Upper lobe of left lung (tissue), 6 donors: ENCODE results near the gene LMO3. TPM values are rescaled to one million over a fixed set of nuclear protein-coding genes. Genes with fewer than 3 reads are reported as not detected.
"Not testable (repeated sequence)": the region's sequence is repeated elsewhere in the genome, so short reads cannot be mapped to it uniquely, and the experiment has no call there.

Source experiments
- ATAC-seq, 2 donors: fragments of 200-7000 bp; cut with Tn5 transposase; one replicate each; pipeline ENCODE4 v1.9.1; 2022; ENCODE audit warnings: mild to moderate bottlenecking in 2 of 2, moderate library complexity in 2 of 2; ENCODE audit not compliant: low FRiP score in 2 of 2
- DNase-seq, 2 donors: peaks; one replicate each; pipeline ENCODE4 v3.0.0-alpha.2; 2019 to 2020
- H3K27ac ChIP-seq, 4 donors: fragments of 200-600 bp; sonication (generic); one replicate each; pipeline ENCODE4 v1.5.1; 2016 to 2019
- H3K27me3 ChIP-seq, 4 donors: fragments of 200-600 bp; sonication (generic); one replicate each; pipeline ENCODE4 v1.5.1; 2017 to 2019
- H3K36me3 ChIP-seq, 4 donors: fragments of 200-600 bp; sonication (generic); one replicate each; pipeline ENCODE4 v1.5.1; 2016 to 2019
- H3K4me1 ChIP-seq, 4 donors: fragments of 200-600 bp; sonication (generic); one replicate each; pipeline ENCODE4 v1.5.1; 2018 to 2019
- H3K4me3 ChIP-seq, 4 donors: fragments of 200-600 bp; sonication (generic); one replicate each; pipeline ENCODE4 v1.5.1; 2017 to 2019; ENCODE audit warnings: mild to moderate bottlenecking in 2 of 4, moderate library complexity in 1 of 4
- H3K9me3 ChIP-seq, 4 donors: fragments of 200-600 bp; sonication (generic); one replicate each; pipeline ENCODE4 v1.5.1; 2018 to 2019
- EP300 ChIP-seq, 4 donors: sonication (generic); formaldehyde crosslinking; IDR thresholded peaks; one replicate each; pipeline ENCODE4 v1.5.1; 2017; ENCODE audit warnings: antibody characterized with exemption in 4 of 4, control low read depth in 2 of 4
- POLR2A ChIP-seq, 4 donors: fragments of 450-650 bp; IDR thresholded peaks; one replicate each; pipeline ENCODE4 v1.5.1; 2016 to 2017; ENCODE audit warnings: antibody characterized with exemption in 4 of 4, mild to moderate bottlenecking in 2 of 4
- POLR2AphosphoS5 ChIP-seq, 2 donors: sonication (generic); formaldehyde crosslinking; IDR thresholded peaks; one replicate each; pipeline ENCODE4 v1.5.1; 2017; ENCODE audit warnings: antibody characterized with exemption in 2 of 2
- WGBS, 2 donors: methylation state at CpG; one replicate each; pipeline ENCODE4 v1.1.5; 2017 to 2018; 5-methylcytosine and 5-hydroxymethylcytosine counted together
- total RNA-seq, 6 donors: library from RNA; depleted of rRNA in 4 of 6; stranded (reverse); fragments of >200 nt in 4 of 6; gene quantifications; one replicate each; pipeline versions ENCODE4 v1.1.0 to v1.2.1, GENCODE V29; 2016 to 2021
- TF ChIP-seq, protein P1 (sequence below), 6 experiments: fragments of 450-650 bp in 4 of 6; fragments of 200-600 bp in 2 of 6; sonication (generic) in 2 of 6; IDR thresholded peaks; one replicate each; pipeline ENCODE4 v1.5.1; 2016 to 2019; ENCODE audit warnings: antibody characterized with exemption in 6 of 6
- donor health status: DM: no; HTN: no; CAD: no; lungs with moderate emphysema.
- donor health status: DM: no; HTN: yes; CAD: no; lungs with severe emphysema.

The LMO3 gene
- total RNA-seq, 6 donors from 2014 or later: 100 to 372 (median 166) TPM

DNA sequence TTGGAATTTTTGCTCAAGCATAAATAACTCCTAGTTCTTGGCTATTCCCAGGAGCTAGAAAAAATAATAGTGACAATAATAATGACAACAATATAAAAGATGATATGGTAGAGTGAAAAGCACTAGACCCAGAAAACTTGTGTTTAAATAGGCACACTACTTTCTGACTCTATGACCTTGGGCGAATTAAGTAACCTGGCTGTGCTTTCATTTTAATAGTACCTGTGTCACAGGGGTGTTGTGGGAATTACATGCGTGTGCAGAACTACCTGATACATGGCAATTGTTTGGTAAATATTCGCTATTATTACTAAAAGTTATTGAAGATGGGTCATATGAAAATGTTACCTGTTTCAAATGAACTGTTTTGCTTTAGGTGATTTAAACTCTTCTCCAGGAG lies 60.1 kb downstream of the LMO3 start:
- TF ChIP-seq, protein P1, sequence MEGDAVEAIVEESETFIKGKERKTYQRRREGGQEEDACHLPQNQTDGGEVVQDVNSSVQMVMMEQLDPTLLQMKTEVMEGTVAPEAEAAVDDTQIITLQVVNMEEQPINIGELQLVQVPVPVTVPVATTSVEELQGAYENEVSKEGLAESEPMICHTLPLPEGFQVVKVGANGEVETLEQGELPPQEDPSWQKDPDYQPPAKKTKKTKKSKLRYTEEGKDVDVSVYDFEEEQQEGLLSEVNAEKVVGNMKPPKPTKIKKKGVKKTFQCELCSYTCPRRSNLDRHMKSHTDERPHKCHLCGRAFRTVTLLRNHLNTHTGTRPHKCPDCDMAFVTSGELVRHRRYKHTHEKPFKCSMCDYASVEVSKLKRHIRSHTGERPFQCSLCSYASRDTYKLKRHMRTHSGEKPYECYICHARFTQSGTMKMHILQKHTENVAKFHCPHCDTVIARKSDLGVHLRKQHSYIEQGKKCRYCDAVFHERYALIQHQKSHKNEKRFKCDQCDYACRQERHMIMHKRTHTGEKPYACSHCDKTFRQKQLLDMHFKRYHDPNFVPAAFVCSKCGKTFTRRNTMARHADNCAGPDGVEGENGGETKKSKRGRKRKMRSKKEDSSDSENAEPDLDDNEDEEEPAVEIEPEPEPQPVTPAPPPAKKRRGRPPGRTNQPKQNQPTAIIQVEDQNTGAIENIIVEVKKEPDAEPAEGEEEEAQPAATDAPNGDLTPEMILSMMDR (IDR thresholded peaks at IDR 0.05): no peak
- TF ChIP-seq POLR2AphosphoS5 (IDR thresholded peaks at IDR 0.05) (no peak), EP300 (IDR thresholded peaks at IDR 0.05) (no peak), POLR2A (IDR thresholded peaks at IDR 0.05) (no peak)
- Histone ChIP-seq H3K4me1 (no peaks in the 10 kb centered on the region), H3K9me3 (no peaks in the 10 kb centered on the region), H3K27me3 (no peaks in the 10 kb centered on the region), H3K36me3 (no peaks in the 10 kb centered on the region), H3K4me3 (no peak overlapping the region), H3K27ac (no peak overlapping the region)
- WGBS, 2 donors: 85 to 86% methylated on average over 3 of the region's 3 CpGs
- DNase-seq (no peak), ATAC-seq (no peak)

DNA sequence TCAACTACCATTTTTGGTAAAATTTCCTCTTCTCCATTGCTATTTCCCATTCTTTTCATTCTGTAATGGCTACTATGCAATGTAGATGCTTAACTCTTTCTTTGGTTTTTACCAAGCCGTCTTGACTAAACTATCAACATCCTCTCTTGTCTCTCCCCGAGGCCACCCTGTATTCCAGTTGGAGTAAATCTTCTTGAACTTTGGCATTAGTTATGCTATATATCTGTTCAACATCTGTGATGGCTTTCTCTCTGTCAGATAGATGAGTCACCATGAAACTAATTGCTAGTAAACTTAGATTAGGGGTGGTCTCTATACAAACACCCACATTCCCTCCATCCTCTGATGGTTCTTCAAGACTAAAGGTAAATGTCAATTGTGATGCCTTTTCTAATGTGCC lies 63.4 kb downstream of the LMO3 start:
- DNase-seq (no peak), ATAC-seq (no peak)
- 83 to 87% methylated on average over 2 of the region's 2 CpGs for WGBS, 2 donors
- no peaks in the 10 kb centered on the region for H3K4me1 ChIP-seq
- no peaks in the 10 kb centered on the region for H3K27me3 ChIP-seq
- no peak overlapping the region for H3K4me3 ChIP-seq
- H3K27ac ChIP-seq: no peak overlapping the region
- TF ChIP-seq POLR2AphosphoS5 (IDR thresholded peaks at IDR 0.05): no peak
- TF ChIP-seq, protein P1 (IDR thresholded peaks at IDR 0.05): no peak
- no peak for TF ChIP-seq EP300 (IDR thresholded peaks at IDR 0.05)
- no peak for TF ChIP-seq POLR2A (IDR thresholded peaks at IDR 0.05)
- no peaks in the 10 kb centered on the region for H3K36me3 ChIP-seq
- no peaks in the 10 kb centered on the region for H3K9me3 ChIP-seq

DNA sequence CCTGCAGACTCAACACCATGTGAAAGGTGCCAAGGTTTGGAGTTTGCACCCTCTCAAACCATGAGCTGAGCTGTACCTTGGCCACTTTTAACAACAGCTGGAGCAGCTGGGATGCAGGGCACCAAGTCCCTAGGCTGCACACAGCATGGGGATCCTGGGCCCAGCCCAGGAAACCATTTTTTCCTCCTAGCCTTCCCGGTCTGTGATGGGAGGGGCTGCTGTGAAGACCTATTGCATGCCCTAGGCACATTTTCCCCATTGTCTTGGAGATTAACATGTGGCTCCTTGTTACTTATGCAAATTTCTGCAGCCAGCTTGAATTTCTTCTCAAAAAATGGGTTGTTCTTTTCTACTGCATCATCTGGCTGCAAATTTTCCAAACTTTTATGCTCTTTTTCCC lies 68.3 kb downstream of the LMO3 start:
- not testable (repeated sequence) for H3K36me3 ChIP-seq, ATAC-seq, H3K27me3 ChIP-seq, H3K4me1 ChIP-seq, DNase-seq, H3K27ac ChIP-seq, H3K9me3 ChIP-seq, H3K4me3 ChIP-seq
- 78 to 79% methylated on average over 1 of the region's 1 CpG for WGBS, 2 donors

DNA sequence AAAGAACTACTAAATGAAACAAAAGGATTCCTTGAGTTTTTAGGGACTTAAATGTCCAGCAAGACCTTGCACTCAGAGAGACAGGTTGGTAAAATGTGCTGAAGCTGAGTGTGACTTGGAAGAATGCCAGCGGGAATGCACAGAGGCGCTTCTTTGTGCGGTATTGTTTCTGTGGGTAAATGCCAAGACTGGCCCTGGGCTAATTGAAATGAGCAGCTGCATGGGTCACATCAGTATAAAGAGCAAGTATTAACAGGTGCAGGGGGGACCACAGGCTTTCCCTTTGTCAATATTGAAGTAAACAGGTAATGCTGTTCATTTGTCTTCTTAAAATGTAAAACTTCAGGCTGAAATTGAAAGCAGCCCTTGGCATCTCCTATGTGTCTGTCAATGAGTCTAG lies 74.3 kb downstream of the LMO3 start:
- WGBS, 2 donors: 69 to 84% methylated on average over 3 of the region's 3 CpGs
- TF ChIP-seq POLR2AphosphoS5 (IDR thresholded peaks at IDR 0.05) (no peak), POLR2A (IDR thresholded peaks at IDR 0.05) (no peak), EP300 (IDR thresholded peaks at IDR 0.05) (no peak)
- TF ChIP-seq, protein P1 (IDR thresholded peaks at IDR 0.05): no peak
- DNase-seq (no peak), ATAC-seq (no peak)
- Histone ChIP-seq H3K36me3 (no peaks in the 10 kb centered on the region), H3K27me3 (no peaks in the 10 kb centered on the region), H3K4me3 (no peak overlapping the region), H3K4me1 (no peaks in the 10 kb centered on the region), H3K9me3 (no peaks in the 10 kb centered on the region), H3K27ac (no peak overlapping the region)

DNA sequence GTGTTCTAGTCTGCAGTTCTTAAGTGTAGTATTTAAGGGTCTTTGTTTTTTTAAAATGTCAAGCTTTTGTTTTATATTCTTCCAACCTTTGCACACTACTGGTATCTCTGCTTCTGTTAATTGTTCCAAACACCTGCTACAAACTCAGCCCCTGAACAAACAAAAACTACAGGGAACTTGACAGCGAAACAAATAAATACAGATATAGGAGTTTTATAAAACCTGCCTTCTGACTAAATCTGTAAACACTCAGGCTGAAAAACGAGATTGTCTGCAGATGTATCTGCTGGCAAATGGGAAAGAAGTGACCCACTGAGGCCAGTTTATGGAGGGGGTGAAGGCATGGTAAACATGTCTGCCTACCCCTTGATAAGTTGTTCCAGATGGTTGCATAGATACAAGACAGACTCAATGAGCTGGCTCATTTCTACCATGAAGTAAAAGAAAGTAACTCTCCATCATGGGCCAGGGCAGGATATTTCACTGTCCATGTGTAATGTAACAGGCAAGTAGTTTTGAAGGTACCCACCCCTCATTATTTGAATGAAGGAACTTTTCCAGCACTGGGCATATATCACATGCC lies 75.6 kb downstream of the LMO3 start:
- ATAC-seq (no peak), DNase-seq (no peak)
- TF ChIP-seq, protein P1 (IDR thresholded peaks at IDR 0.05): no peak
- TF ChIP-seq POLR2A (IDR thresholded peaks at IDR 0.05) (no peak), EP300 (IDR thresholded peaks at IDR 0.05) (no peak), POLR2AphosphoS5 (IDR thresholded peaks at IDR 0.05) (no peak)
- no peaks in the 10 kb centered on the region for H3K27me3 ChIP-seq
- H3K27ac ChIP-seq: no peak overlapping the region
- H3K36me3 ChIP-seq: no peaks in the 10 kb centered on the region
- H3K4me3 ChIP-seq: no peak overlapping the region
- WGBS, 2 donors: 60 to 65% methylated on average over 2 of the region's 2 CpGs
- no peaks in the 10 kb centered on the region for H3K4me1 ChIP-seq
- H3K9me3 ChIP-seq: no peaks in the 10 kb centered on the region
